GM23338 (cell line): ENCODE results near the gene DIAPH1. TPM values are rescaled to one million over a fixed set of nuclear protein-coding genes. Genes with fewer than 3 reads are reported as not detected.

Experiments used
- ATAC-seq: fragments of 200-7000 bp; cut with Tn5 transposase; 3 replicates; pipeline ENCODE4 v1.9.1; 2020
- DNase-seq: peaks from one replicate; pipeline ENCODE4 v3.0.0-alpha.2; 2015; ENCODE audit warnings: low spot score
- H2AFZ ChIP-seq: fragments of 200-600 bp; sonication (generic); 2 replicates; pipeline ENCODE4 v1.8.0; 2016; ENCODE audit warnings: antibody characterized with exemption, mild to moderate bottlenecking, moderate library complexity
- H3F3A ChIP-seq: fragments of 200-600 bp; sonication (generic); replicated peaks from 2 replicates; pipeline ENCODE4 v1.8.0; 2017; ENCODE audit warnings: antibody characterized with exemption, mixed run types, low read depth
- H3K27ac ChIP-seq: fragments of 200-600 bp; sonication (generic); 2 replicates; pipeline ENCODE4 v1.6.1; 2016; ENCODE audit warnings: low read depth
- H3K27me3 ChIP-seq: fragments of 200-600 bp; sonication (generic); 2 replicates; pipeline ENCODE4 v1.8.0; 2016; ENCODE audit warnings: mild to moderate bottlenecking, mixed run types, moderate library complexity; ENCODE audit not compliant: insufficient read depth
- H3K36me3 ChIP-seq: fragments of 200-600 bp; sonication (generic); 2 replicates; pipeline ENCODE4 v1.8.0; 2016; ENCODE audit warnings: mild to moderate bottlenecking; ENCODE audit not compliant: insufficient read depth
- H3K4me1 ChIP-seq: fragments of 200-600 bp; sonication (generic); 2 replicates; pipeline ENCODE4 v1.8.0; 2016; ENCODE audit warnings: mild to moderate bottlenecking, moderate library complexity; ENCODE audit not compliant: insufficient read depth
- H3K4me2 ChIP-seq: fragments of 200-600 bp; sonication (generic); 2 replicates; pipeline ENCODE4 v1.7.1; 2017; ENCODE audit warnings: mixed run types
- H3K4me3 ChIP-seq: fragments of 200-600 bp; sonication (generic); 2 replicates; pipeline ENCODE4 v1.6.1; 2016; ENCODE audit warnings: mixed run types
- H3K79me2 ChIP-seq: fragments of 200-600 bp; sonication (generic); replicated peaks from 2 replicates; pipeline ENCODE4 v1.8.0; 2017; ENCODE audit warnings: mild to moderate bottlenecking; ENCODE audit not compliant: insufficient read depth
- H3K9me2 ChIP-seq: fragments of 200-600 bp; sonication (generic); 2 replicates; pipeline ENCODE4 v1.8.0; 2017; ENCODE audit not compliant: insufficient read depth
- H4K20me1 ChIP-seq: fragments of 200-600 bp; sonication (generic); replicated peaks from 2 replicates; pipeline ENCODE4 v1.8.0; 2017; ENCODE audit warnings: mild to moderate bottlenecking; ENCODE audit not compliant: insufficient read depth
- H3K27ac Mint-ChIP-seq: 2 replicates; pipeline ENCODE4 v1.8.0; 2020; ENCODE audit warnings: inconsistent platforms, mild to moderate bottlenecking, moderate library complexity, mixed read lengths
- H3K27me3 Mint-ChIP-seq: 3 replicates; pipeline ENCODE4 v1.8.0; 2022; ENCODE audit warnings: low read depth, mild to moderate bottlenecking, moderate library complexity, mixed read lengths, inconsistent platforms; ENCODE audit not compliant: insufficient read depth, poor library complexity
- H3K36me3 Mint-ChIP-seq: 3 replicates; pipeline ENCODE4 v1.8.0; 2021; ENCODE audit warnings: low read depth, mild to moderate bottlenecking, inconsistent platforms, moderate library complexity, mixed read lengths
- H3K4me1 Mint-ChIP-seq: 3 replicates; pipeline ENCODE4 v1.8.0; 2020; ENCODE audit warnings: mild to moderate bottlenecking, inconsistent platforms, mixed read lengths
- H3K4me3 Mint-ChIP-seq: 3 replicates; pipeline ENCODE4 v1.8.0; 2021; ENCODE audit warnings: moderate library complexity, mild to moderate bottlenecking, inconsistent platforms, mixed read lengths
- H3K9me3 Mint-ChIP-seq: 3 replicates; pipeline ENCODE4 v1.8.0; 2020; ENCODE audit warnings: moderate library complexity, mild to moderate bottlenecking, inconsistent platforms, mixed read lengths
- CREB1 ChIP-seq: fragments of 250-450 bp; sonication (Bioruptor Pico); IDR thresholded peaks from 2 replicates; pipeline ENCODE4 v1.5.0; 2020; ENCODE audit warnings: low read depth, mild to moderate bottlenecking, moderate library complexity
- CTCF ChIP-seq, 2 experiments: fragments of 200-600 bp in 1 of 2; sonication (generic) in 1 of 2; conservative IDR thresholded peaks; 2 replicates each; pipeline versions ENCODE4 v1.5.1 to v1.6.1; 2016 to 2017; ENCODE audit warnings: antibody characterized with exemption in 2 of 2, low read depth in 2 of 2, mild to moderate bottlenecking in 2 of 2, moderate library complexity in 1 of 2
- ETS1 ChIP-seq: IDR thresholded peaks from 2 replicates; pipeline ENCODE4 v1.6.1; 2016; ENCODE audit warnings: antibody characterized with exemption
- EZH2 ChIP-seq: fragments of 200-600 bp; sonication (generic); IDR thresholded peaks from one replicate; pipeline ENCODE4 v1.8.0; 2017; ENCODE audit warnings: antibody characterized with exemption, mild to moderate bottlenecking, low read depth; ENCODE audit not compliant: unreplicated experiment
- JUNB ChIP-seq: IDR thresholded peaks from one replicate; pipeline ENCODE4 v1.6.1; 2016; ENCODE audit warnings: antibody characterized with exemption; ENCODE audit not compliant: unreplicated experiment
- REST ChIP-seq: IDR thresholded peaks from one replicate; pipeline ENCODE4 v1.6.1; 2018; ENCODE audit warnings: antibody characterized with exemption; ENCODE audit not compliant: unreplicated experiment
- ZNF114 ChIP-seq: fragments of 250-450 bp; sonication (Bioruptor Pico); IDR thresholded peaks from 2 replicates; pipeline ENCODE4 v1.5.0; 2020; ENCODE audit warnings: mild to moderate bottlenecking, moderate library complexity
- ZNF462 ChIP-seq: fragments of 250-450 bp; sonication (Bioruptor Pico); IDR thresholded peaks from 2 replicates; pipeline ENCODE4 v1.5.0; 2020; ENCODE audit warnings: mild to moderate bottlenecking, moderate library complexity
- polyA plus RNA-seq: library from polyadenylated mRNA; unstranded; fragments of >200 nt; fragmentation: Nextera tagmentation; extraction: Ambion mirVana; gene quantifications from 2 replicates; pipeline ENCODE4 v1.2.1, GENCODE V29; 2016
- total RNA-seq: library from RNA; depleted of rRNA; stranded (reverse); fragments of >200 nt; shearing (Covaris generic); gene quantifications from 2 replicates; pipeline ENCODE4 v1.2.3, GENCODE V29; 2014

The DIAPH1 gene
- total and polyA plus RNA-seq, 2 experiments from 2014 or later, result 42.9 to 104 TPM

GRCh38 chr5:141567513-141568117 lies 51.2 kb downstream of the DIAPH1 start:
- Histone ChIP-seq H3K9me2 (no peaks in the 10 kb centered on the region), H3K36me3 (peaks cover 6% of the 10 kb centered on the region; the same call in 1 of the 2 replicates), H3K4me3 (no peak overlapping the region), H3F3A (no peaks in the 10 kb centered on the region), H3K27me3 (no peaks in the 10 kb centered on the region), H3K4me1 (peaks cover 6% of the 10 kb centered on the region; the same call in 1 of the 2 replicates), H4K20me1 (no peaks in the 10 kb centered on the region), H3K27ac (peak overlapping the region; percentile 12; the same call in 1 of the 2 replicates), H2AFZ (no peak overlapping the region), H3K79me2 (no peaks in the 10 kb centered on the region), H3K4me2 (no peak overlapping the region)
- ATAC-seq, result no peak
- Mint-ChIP-seq H3K9me3 (no peaks in the 10 kb centered on the region; the same call in 2 of the 3 replicates), H3K27me3 (peaks cover 4% of the 10 kb centered on the region), H3K27ac (no peak overlapping the region), H3K4me3 (no peak overlapping the region), H3K4me1 (peaks cover 18% of the 10 kb centered on the region), H3K36me3 (peaks cover 44% of the 10 kb centered on the region)
- TF ChIP-seq JUNB (no peak), CREB1 (no peak), CTCF (conservative IDR thresholded peaks at IDR 0.05; ENCODE audit: low read depth in 2 of 2) (peak; percentile 70 to 94), ETS1 (no peak), EZH2 (no peak), ZNF114 (CRISPR knock-in tag) (no peak), ZNF462 (no peak), REST (no peak)
- DNase-seq, result peak; percentile 65
